B cell (primary cell): ENCODE results near the gene NLGN4Y. TPM values are rescaled to one million over a fixed set of nuclear protein-coding genes. Genes with fewer than 3 reads are reported as not detected.

ENCODE experiments used
- ATAC-seq: fragments of 200-7000 bp; cut with Tn5 transposase; one replicate; pipeline ENCODE4 v1.10.0; 2021; ENCODE audit warnings: low read depth, mild to moderate bottlenecking, moderate number of reproducible peaks, moderate library complexity
- CTCF ChIA-PET: fragments of 350-600 bp; sonication (Branson Sonifier 250); formaldehyde crosslinking; loops from one replicate; lab custom pipeline; 2021; ENCODE audit warnings: antibody characterized with exemption, inconsistent platforms; lab: Charles Lee
- POLR2A ChIA-PET: fragments of 350-600 bp; sonication (Branson Sonifier 250); formaldehyde crosslinking; loops from one replicate; lab custom pipeline; 2021; ENCODE audit warnings: antibody characterized with exemption; lab: Charles Lee
- DNase-seq: peaks from one replicate; pipeline ENCODE4 v3.0.0; 2013
- H2AFZ ChIP-seq: 2 replicates; pipeline ENCODE4 v1.6.1; 2012; ENCODE audit warnings: mild to moderate bottlenecking, low read depth, low read length; ENCODE audit not compliant: insufficient read depth, poor library complexity, severe bottlenecking
- H3K27ac ChIP-seq, 2 donors: 1 replicate in 1 of 2; 2 replicates in 1 of 2; pipeline ENCODE4 v1.5.1; 2012 to 2013; ENCODE audit warnings: low read length in 2 of 2, mild to moderate bottlenecking in 2 of 2, moderate library complexity in 1 of 2
- H3K27me3 ChIP-seq, 4 experiments: fragments of 200-600 bp in 1 of 4; sonication (generic) in 1 of 4; replicated peaks in 1 of 4; 1 replicate in 2 of 4; 2 replicates in 2 of 4; pipeline versions ENCODE4 v1.6.1 to v1.7.0; 2013 to 2016; ENCODE audit warnings: low read length in 3 of 4, mild to moderate bottlenecking in 2 of 4, mixed read lengths in 1 of 4, moderate library complexity in 1 of 4; ENCODE audit not compliant: insufficient read depth in 4 of 4, control insufficient read depth in 3 of 4; ENCODE audit errors: control extremely low read depth in 1 of 4
- H3K36me3 ChIP-seq, 2 experiments: replicated peaks in 1 of 2; 1 replicate in 1 of 2; 2 replicates in 1 of 2; pipeline versions ENCODE4 v1.6.1 to v1.7.1; 2013; ENCODE audit warnings: low read length in 1 of 2; ENCODE audit not compliant: insufficient read depth in 2 of 2, control insufficient read depth in 1 of 2; ENCODE audit errors: control extremely low read depth in 1 of 2, extremely low read depth in 1 of 2
- H3K4me1 ChIP-seq, 2 donors: fragments of 200-600 bp in 1 of 2; sonication (generic) in 1 of 2; 1 replicate in 1 of 2; 2 replicates in 1 of 2; pipeline versions ENCODE4 v1.5.1 to v1.6.1; 2013 to 2017; ENCODE audit warnings: low read length in 2 of 2; ENCODE audit not compliant: control insufficient read depth in 2 of 2, insufficient read depth in 2 of 2
- H3K4me2 ChIP-seq: replicated peaks from 2 replicates; pipeline ENCODE3; 2012; ENCODE audit warnings: mild to moderate bottlenecking, low read depth, low read length; ENCODE audit not compliant: poor library complexity, severe bottlenecking
- H3K4me3 ChIP-seq, 5 experiments: fragments of 200-600 bp in 1 of 5; sonication (generic) in 1 of 5; 1 replicate in 3 of 5; 2 replicates in 2 of 5; pipeline versions ENCODE4 v1.5.1 to v1.7.0; 2011 to 2016; ENCODE audit warnings: low read length in 4 of 5, mild to moderate bottlenecking in 4 of 5, low read depth in 2 of 5, control low read depth in 1 of 5, moderate library complexity in 1 of 5; ENCODE audit not compliant: insufficient read depth in 1 of 5; ENCODE audit errors: control extremely low read depth in 1 of 5, extremely low read depth in 1 of 5
- H3K79me2 ChIP-seq: fragments of 200-600 bp; sonication (generic); one replicate; pipeline ENCODE4 v1.6.0; 2016; ENCODE audit warnings: low read length; ENCODE audit not compliant: control insufficient read depth, insufficient read depth
- H3K9ac ChIP-seq: fragments of 200-600 bp; sonication (generic); 2 replicates; pipeline ENCODE4 v1.6.1; 2017; ENCODE audit warnings: mild to moderate bottlenecking, low read length, moderate library complexity
- H3K9me3 ChIP-seq, 3 donors: one replicate each; pipeline versions ENCODE4 v1.6.1 to v1.7.1; 2013; ENCODE audit warnings: low read length in 2 of 3; ENCODE audit not compliant: control insufficient read depth in 2 of 3, insufficient read depth in 1 of 3; ENCODE audit errors: control extremely low read depth in 1 of 3
- H4K20me1 ChIP-seq: 2 replicates; pipeline ENCODE4 v1.6.0; 2012; ENCODE audit warnings: mild to moderate bottlenecking, low read length; ENCODE audit not compliant: insufficient read depth, control insufficient read depth, poor library complexity, severe bottlenecking
- H3K27ac Mint-ChIP-seq: one replicate; pipeline ENCODE4 v1.8.0; 2021; ENCODE audit warnings: mixed read lengths
- H3K27me3 Mint-ChIP-seq: one replicate; pipeline ENCODE4 v1.8.0; 2021; ENCODE audit warnings: mixed read lengths
- H3K4me1 Mint-ChIP-seq: one replicate; pipeline ENCODE4 v1.8.0; 2021; ENCODE audit warnings: mixed read lengths
- H3K4me3 Mint-ChIP-seq: one replicate; pipeline ENCODE4 v1.8.0; 2021; ENCODE audit warnings: mixed read lengths
- H3K9me3 Mint-ChIP-seq: one replicate; pipeline ENCODE4 v1.8.0; 2022; ENCODE audit warnings: mixed read lengths; ENCODE audit not compliant: insufficient read depth
- EZH2 ChIP-seq: IDR thresholded peaks from 2 replicates; pipeline ENCODE4 v1.6.1; 2012; ENCODE audit warnings: borderline replicate concordance, low read depth, mild to moderate bottlenecking, moderate library complexity, low read length; ENCODE audit not compliant: insufficient read depth, poor library complexity, severe bottlenecking
- WGBS: methylation state at CpG from one replicate; pipeline ENCODE4 v1.1.5; 2013; ENCODE audit warnings: missing lambda C conversion rate; ENCODE audit not compliant: insufficient coverage; 5-methylcytosine and 5-hydroxymethylcytosine counted together
- intact Hi-C: fragments of 100-400 bp; cut with micrococcal nuclease; formaldehyde crosslinking; loops from one replicate; pipeline ENCODE4 v1.10.0; 2022
- polyA plus RNA-seq: library from polyadenylated mRNA; depleted of rRNA; stranded (reverse); fragments of >200 nt; gene quantifications from 2 replicates; pipeline ENCODE4 v1.2.3, GENCODE V29; 2012
- total RNA-seq, 2 donors: library from RNA; stranded (reverse); fragments of 120-200 nt in 1 of 2; gene quantifications; 1 replicate in 1 of 2; 2 replicates in 1 of 2; pipeline versions ENCODE4 v1.2.3 to v1.2.4, GENCODE V29; 2013 to 2022
- TF ChIP-seq, protein P1 (sequence below): fragments of 200-600 bp; IDR thresholded peaks from one replicate; pipeline ENCODE4 v1.8.0; 2022; ENCODE audit warnings: antibody characterized with exemption, mild to moderate bottlenecking

The NLGN4Y gene
- total and polyA plus RNA-seq, 2 donors (not counting 1 experiment from before 2014, with no cell fraction given): 1.9 TPM; not detected in 1

- Histone ChIP-seq H3K36me3 (no peaks in the 10 kb centered on the region), H4K20me1 (no peaks in the 10 kb centered on the region), H3K9me3 (no peaks in the 10 kb centered on the region), H3K4me3 (no peak overlapping the region), H3K9ac (no peak overlapping the region), H3K4me1 (peaks cover 0 to 16% of the 10 kb centered on the region in 2 donors), H3K27ac (no peak overlapping the region), H2AFZ (no peak overlapping the region), H3K4me2 (no peak overlapping the region), H3K79me2 (no peaks in the 10 kb centered on the region), H3K27me3 (peaks cover 0 to 5% (median 0%) of the 10 kb centered on the region in 4 experiments)
- ChIA-PET POLR2A (no interaction called here), CTCF (no interaction called here)
- no peak overlapping the region for H3K4me3 Mint-ChIP-seq
- H3K9me3 Mint-ChIP-seq: no peaks in the 10 kb centered on the region
- DNase-seq: no peak
- no peak for ATAC-seq
- peaks cover 6% of the 10 kb centered on the region for H3K27me3 Mint-ChIP-seq
- no peak overlapping the region for H3K27ac Mint-ChIP-seq
- H3K4me1 Mint-ChIP-seq: peaks cover 12% of the 10 kb centered on the region
- WGBS: no CpG with 5 or more reads among the region's 7 CpGs
- intact Hi-C loops: no loop called here
- TF ChIP-seq, protein P1, sequence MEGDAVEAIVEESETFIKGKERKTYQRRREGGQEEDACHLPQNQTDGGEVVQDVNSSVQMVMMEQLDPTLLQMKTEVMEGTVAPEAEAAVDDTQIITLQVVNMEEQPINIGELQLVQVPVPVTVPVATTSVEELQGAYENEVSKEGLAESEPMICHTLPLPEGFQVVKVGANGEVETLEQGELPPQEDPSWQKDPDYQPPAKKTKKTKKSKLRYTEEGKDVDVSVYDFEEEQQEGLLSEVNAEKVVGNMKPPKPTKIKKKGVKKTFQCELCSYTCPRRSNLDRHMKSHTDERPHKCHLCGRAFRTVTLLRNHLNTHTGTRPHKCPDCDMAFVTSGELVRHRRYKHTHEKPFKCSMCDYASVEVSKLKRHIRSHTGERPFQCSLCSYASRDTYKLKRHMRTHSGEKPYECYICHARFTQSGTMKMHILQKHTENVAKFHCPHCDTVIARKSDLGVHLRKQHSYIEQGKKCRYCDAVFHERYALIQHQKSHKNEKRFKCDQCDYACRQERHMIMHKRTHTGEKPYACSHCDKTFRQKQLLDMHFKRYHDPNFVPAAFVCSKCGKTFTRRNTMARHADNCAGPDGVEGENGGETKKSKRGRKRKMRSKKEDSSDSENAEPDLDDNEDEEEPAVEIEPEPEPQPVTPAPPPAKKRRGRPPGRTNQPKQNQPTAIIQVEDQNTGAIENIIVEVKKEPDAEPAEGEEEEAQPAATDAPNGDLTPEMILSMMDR: no peak
- TF ChIP-seq EZH2: no peak
Measured at GRCh38 chrY:14528361-14528760, 4.0 kb downstream of the NLGN4Y start.

- Histone ChIP-seq H3K4me3 (no peak overlapping the region), H3K4me2 (no peak overlapping the region), H3K36me3 (no peaks in the 10 kb centered on the region), H2AFZ (no peak overlapping the region), H3K27me3 (no peaks in the 10 kb centered on the region), H3K79me2 (no peaks in the 10 kb centered on the region), H3K9me3 (no peaks in the 10 kb centered on the region), H3K9ac (no peak overlapping the region), H4K20me1 (no peaks in the 10 kb centered on the region), H3K27ac (no peak overlapping the region), H3K4me1 (no peaks in the 10 kb centered on the region)
- no peak for DNase-seq
- POLR2A ChIA-PET: no interaction called here
- H3K4me3 Mint-ChIP-seq: no peak overlapping the region
- TF ChIP-seq, protein P1: no peak
- no peak for TF ChIP-seq EZH2
- intact Hi-C loops: no loop called here
- ATAC-seq: no peak
- no peaks in the 10 kb centered on the region for H3K9me3 Mint-ChIP-seq
- H3K27me3 Mint-ChIP-seq: no peaks in the 10 kb centered on the region
- CTCF ChIA-PET: no interaction called here
- H3K27ac Mint-ChIP-seq: no peak overlapping the region
- no peaks in the 10 kb centered on the region for H3K4me1 Mint-ChIP-seq
Measured at GRCh38 chrY:14536703-14537102, 12.4 kb downstream of the NLGN4Y start.
